Subcutaneous abdominal adipose tissue (tissue), 5 donors: ENCODE data around the gene TBC1D1.

Experiments used
- H3K27ac ChIP-seq: one replicate; pipeline ENCODE4 v1.7.0; 2013; ENCODE audit warnings: low read depth, mild to moderate bottlenecking, inconsistent platforms, low read length, moderate library complexity
- H3K27me3 ChIP-seq, 5 donors: one replicate each; pipeline ENCODE4 v1.7.0; 2013; ENCODE audit warnings: low read length in 5 of 5, inconsistent platforms in 1 of 5; ENCODE audit not compliant: control insufficient read depth in 5 of 5, insufficient read depth in 4 of 5
- H3K36me3 ChIP-seq, 5 donors: one replicate each; pipeline ENCODE4 v1.7.0; 2013; ENCODE audit warnings: low read length in 5 of 5; ENCODE audit not compliant: control insufficient read depth in 5 of 5, insufficient read depth in 5 of 5
- H3K4me1 ChIP-seq, 5 donors: one replicate each; pipeline ENCODE4 v1.7.0; 2013; ENCODE audit warnings: low read length in 5 of 5, mild to moderate bottlenecking in 3 of 5, moderate library complexity in 1 of 5; ENCODE audit not compliant: control insufficient read depth in 5 of 5, insufficient read depth in 5 of 5
- H3K4me3 ChIP-seq, 5 donors: one replicate each; pipeline ENCODE4 v1.7.0; 2013; ENCODE audit warnings: low read length in 5 of 5, low read depth in 1 of 5
- H3K9ac ChIP-seq, 5 donors: one replicate each; pipeline ENCODE4 v1.7.0; 2013; ENCODE audit warnings: low read length in 5 of 5, mild to moderate bottlenecking in 4 of 5, moderate library complexity in 3 of 5
- H3K9me3 ChIP-seq, 5 donors: one replicate each; pipeline ENCODE4 v1.7.0; 2013; ENCODE audit warnings: low read length in 5 of 5; ENCODE audit not compliant: control insufficient read depth in 5 of 5
- donor health status: healthy.
- donor health status: healthy.
- donor health status: healthy.
- donor health status: healthy.
- donor health status: healthy.

Gene TBC1D1

DNA sequence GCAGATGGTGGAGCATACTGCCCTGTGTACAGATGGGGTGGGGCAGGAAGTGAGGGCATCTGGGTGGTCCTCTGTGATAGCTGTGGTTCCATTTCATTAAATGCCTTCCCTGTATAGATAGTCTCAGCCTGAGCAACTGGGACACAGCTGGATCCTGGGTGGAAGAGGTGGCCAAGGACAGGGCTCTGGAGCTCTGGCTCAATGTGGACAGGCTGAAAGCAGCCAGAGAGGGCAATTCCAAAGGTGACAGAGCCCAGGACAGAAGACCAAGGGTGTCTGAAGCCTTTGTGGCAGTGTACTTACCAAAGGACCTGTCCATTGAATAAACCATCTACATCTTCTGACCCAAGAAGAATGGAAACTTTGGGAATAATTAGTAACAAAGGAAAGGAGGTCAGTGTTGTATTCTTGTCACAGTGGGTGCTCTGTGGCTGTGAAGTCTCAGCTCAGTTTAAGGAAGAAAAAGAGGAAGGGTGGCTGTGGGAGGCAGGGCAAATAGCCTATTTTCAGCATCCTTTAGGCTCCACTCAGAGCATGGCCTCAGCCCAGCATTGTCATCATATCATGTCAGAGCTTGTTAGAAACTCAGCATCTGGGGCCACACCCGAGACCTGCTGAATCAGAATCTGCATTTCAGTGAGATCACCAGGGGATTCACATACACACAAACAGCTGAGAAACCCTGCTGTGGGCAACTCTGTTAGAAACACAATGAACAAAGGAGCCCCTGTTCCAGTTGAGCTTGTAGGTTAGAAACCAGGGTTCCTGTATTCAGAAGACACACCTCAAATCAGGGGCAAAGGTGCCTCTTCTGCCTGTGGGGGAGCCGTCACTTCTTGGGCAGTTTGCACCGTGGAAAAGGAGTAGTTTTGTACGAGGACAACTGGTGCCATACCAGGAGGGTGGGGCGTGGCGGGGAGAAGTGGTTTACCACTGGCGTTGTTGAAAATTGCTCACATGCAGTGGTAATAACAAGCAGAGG, 237.9 kb downstream of the TBC1D1 start:
- H3K27ac ChIP-seq, result no peak overlapping the region
- peaks cover 0 to 25% (median 15%) of the 10 kb centered on the region in 5 donors for H3K36me3 ChIP-seq
- H3K9me3 ChIP-seq, result no peaks in the 10 kb centered on the region
- H3K4me3 ChIP-seq, result no peak overlapping the region
- H3K9ac ChIP-seq, result no peak overlapping the region
- H3K4me1 ChIP-seq, result peaks cover 2 to 20% (median 12%) of the 10 kb centered on the region in 5 donors
- H3K27me3 ChIP-seq, result peaks cover 0 to 2% (median 0%) of the 10 kb centered on the region in 5 donors

GRCh38 chr4:38129460-38130227, 238.8 kb downstream of the TBC1D1 start:
- Histone ChIP-seq H3K4me1 (peaks cover 2 to 20% (median 12%) of the 10 kb centered on the region in 5 donors), H3K4me3 (no peak overlapping the region), H3K9ac (no peak overlapping the region), H3K9me3 (no peaks in the 10 kb centered on the region), H3K27me3 (peaks cover 0 to 2% (median 0%) of the 10 kb centered on the region in 5 donors), H3K36me3 (peaks cover 0 to 31% (median 20%) of the 10 kb centered on the region in 5 donors), H3K27ac (no peak overlapping the region)

DNA sequence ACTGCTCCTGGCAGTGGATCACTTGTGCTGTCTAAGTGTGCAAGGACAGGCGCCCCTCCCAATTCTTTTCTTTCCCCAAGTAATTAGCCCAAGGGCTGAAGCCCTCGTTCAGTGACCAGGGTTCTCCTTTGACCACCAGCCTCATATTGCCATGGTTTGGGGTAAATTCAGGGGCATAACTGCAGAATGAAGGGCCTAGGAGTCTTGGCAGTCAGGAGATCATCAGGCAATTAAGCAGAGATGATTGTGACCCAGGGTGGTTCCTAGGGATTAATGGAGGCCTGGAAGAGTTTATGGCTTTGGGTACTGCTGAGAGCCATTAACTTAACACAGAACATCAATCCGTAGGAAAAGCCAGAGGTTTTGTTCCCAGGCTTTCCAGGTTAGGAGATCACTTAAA, 240.0 kb downstream of the TBC1D1 start:
- peaks cover 2 to 20% (median 12%) of the 10 kb centered on the region in 5 donors for H3K4me1 ChIP-seq

DNA sequence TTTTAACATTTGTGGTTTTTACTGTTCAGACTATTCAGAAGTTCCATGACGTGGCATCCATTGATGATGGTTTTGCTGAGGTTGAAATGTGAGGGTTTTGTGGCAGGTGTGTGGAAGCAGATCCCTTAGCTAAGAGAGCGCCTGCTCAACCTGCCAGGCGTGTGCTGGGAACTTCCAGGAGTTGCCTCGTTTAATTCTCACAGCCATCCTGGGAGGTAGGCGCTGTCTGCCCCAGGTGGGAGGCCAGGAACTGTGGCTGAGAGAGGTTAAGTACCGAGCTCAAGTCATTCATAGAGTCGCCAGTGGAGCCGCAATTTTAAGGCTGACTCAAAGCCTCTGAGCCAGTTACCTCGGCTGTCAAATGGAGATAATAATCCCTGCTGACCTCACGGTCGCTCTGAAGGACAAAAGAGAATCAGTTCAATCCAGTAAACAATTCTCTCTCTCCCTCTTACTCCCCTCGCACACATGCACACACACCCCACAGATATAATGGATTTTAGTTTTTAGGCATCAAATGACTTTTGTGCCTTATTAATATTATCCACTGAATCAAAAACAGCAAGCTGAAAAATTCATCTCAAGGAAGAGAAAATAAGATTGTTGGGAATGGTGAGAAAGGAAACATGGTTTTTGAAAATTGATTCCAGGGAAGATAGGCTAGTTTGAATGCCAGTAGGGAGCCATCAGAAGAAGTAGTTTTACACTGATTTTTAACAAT, 240.6 kb downstream of the TBC1D1 start:
- Histone ChIP-seq H3K27me3 (peaks cover 0 to 2% (median 0%) of the 10 kb centered on the region in 5 donors), H3K4me1 (peaks cover 2 to 20% (median 12%) of the 10 kb centered on the region in 5 donors), H3K36me3 (peaks cover 0 to 35% (median 19%) of the 10 kb centered on the region in 5 donors), H3K9ac (no peak overlapping the region), H3K4me3 (no peak overlapping the region), H3K27ac (peak overlapping the region; percentile 42), H3K9me3 (no peaks in the 10 kb centered on the region)

More for the DNA sequence above, 240.0 kb downstream of the TBC1D1 start:
- H3K27me3 ChIP-seq, result peaks cover 0 to 2% (median 0%) of the 10 kb centered on the region in 5 donors
- no peak overlapping the region for H3K4me3 ChIP-seq
- peaks cover 0 to 34% (median 23%) of the 10 kb centered on the region in 5 donors for H3K36me3 ChIP-seq
- no peak overlapping the region for H3K27ac ChIP-seq
- no peak overlapping the region for H3K9ac ChIP-seq
- H3K9me3 ChIP-seq, result no peaks in the 10 kb centered on the region

DNA sequence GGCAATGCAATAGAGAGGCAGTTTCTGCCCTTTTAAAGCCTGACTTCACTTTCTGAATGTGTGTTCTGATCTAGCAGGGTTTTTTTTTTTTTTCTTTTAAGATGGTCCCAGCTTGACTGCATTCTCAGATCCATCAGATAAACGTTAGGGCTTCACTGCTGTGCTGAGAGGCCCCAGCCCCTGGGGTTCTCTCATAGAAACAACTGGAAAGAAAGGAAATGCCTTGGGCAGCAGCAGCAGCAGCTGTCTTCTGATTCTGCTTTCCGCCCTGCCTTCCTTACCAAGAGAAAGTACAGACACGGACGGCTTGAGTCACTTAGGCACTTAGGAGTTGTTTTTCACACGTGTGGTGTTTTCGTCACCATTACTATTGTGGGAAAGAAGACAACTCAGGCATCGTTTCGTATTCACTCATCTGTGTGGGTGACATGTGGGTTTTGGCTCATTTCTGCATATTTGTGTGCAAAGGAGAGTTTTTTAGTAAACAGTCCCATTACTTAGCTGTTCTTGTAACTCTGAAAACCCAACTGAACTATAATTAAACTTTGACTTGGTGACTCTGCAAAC, 241.3 kb downstream of the TBC1D1 start:
- Histone ChIP-seq H3K9me3 (no peaks in the 10 kb centered on the region), H3K36me3 (peaks cover 0 to 36% (median 26%) of the 10 kb centered on the region in 5 donors), H3K27me3 (peaks cover 0 to 2% (median 0%) of the 10 kb centered on the region in 5 donors), H3K4me1 (peaks cover 2 to 20% (median 12%) of the 10 kb centered on the region in 5 donors), H3K27ac (peak overlapping the region; percentile 42), H3K4me3 (no peak overlapping the region), H3K9ac (peak overlapping the region in 1 of 5 donors; percentile 68)

DNA sequence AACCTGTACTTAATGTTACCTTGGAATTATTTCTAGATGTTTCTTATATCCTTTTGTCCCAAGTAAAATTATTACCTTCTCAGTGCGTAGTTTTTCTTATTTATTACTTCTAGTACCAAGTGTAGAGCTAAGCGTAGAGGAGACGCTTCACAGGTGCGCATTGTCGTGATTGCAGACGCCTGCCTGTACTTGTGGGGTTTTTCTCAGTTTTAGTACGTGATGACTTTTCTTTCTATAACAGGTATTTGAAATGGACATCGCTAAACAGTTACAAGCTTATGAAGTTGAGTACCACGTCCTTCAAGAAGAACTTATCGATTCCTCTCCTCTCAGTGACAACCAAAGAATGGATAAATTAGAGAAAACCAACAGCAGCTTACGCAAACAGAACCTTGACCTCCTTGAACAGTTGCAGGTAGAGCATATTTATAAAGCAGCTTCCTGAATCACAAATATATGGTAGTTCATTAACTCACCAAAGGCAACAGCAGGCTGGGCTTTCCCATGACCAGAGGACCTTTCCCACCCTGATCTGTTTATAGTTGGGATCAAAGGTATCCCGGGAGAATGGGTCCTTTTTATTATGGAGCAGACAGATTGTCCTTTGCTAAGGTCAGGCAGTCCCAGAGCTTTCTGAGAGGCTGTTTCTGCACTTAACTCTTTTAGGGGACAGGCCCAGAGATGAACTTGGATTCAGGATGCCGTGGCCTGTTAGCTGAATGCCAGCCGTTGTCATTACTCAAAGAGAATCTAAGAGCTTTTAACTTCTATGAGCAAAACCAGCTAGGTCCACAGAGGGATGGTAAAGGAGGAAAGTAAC, 242.2 kb downstream of the TBC1D1 start:
- Histone ChIP-seq H3K27ac (no peak overlapping the region), H3K9ac (no peak overlapping the region), H3K4me1 (peaks cover 2 to 20% (median 12%) of the 10 kb centered on the region in 5 donors), H3K9me3 (no peaks in the 10 kb centered on the region), H3K27me3 (peaks cover 0 to 2% (median 0%) of the 10 kb centered on the region in 5 donors), H3K36me3 (peaks cover 0 to 39% (median 32%) of the 10 kb centered on the region in 5 donors), H3K4me3 (no peak overlapping the region)

- Histone ChIP-seq H3K27me3 (peaks cover 0 to 2% (median 0%) of the 10 kb centered on the region in 5 donors), H3K4me3 (no peak overlapping the region), H3K36me3 (peaks cover 0 to 42% (median 39%) of the 10 kb centered on the region in 5 donors), H3K9ac (no peak overlapping the region), H3K27ac (no peak overlapping the region), H3K4me1 (peaks cover 0 to 20% (median 9%) of the 10 kb centered on the region in 5 donors), H3K9me3 (no peaks in the 10 kb centered on the region)
Observed at GRCh38 chr4:38133711-38134480, 243.0 kb downstream of the TBC1D1 start.

DNA sequence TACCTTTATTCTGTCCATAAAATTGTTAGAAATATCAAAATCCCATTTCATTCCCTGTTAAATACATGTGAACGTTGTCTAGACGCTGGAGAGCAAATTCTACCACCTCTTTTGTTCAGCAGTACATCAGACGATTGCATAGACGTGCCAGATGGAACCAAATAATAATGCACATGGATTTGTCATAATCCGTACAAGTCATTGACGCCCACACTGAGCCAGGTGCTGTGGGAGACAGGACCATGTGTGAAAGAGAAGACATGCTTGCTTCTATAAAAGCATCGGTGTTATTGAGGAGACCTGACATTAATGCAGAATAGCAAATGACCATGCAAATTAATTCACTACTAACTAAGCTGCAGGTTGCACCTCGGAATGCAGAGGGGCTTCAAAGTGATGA, 244.3 kb downstream of the TBC1D1 start:
- H3K4me3 ChIP-seq, result no peak overlapping the region
- H3K36me3 ChIP-seq, result peaks cover 0 to 54% (median 47%) of the 10 kb centered on the region in 5 donors
- H3K9me3 ChIP-seq, result no peaks in the 10 kb centered on the region
- H3K27ac ChIP-seq, result no peak overlapping the region
- H3K9ac ChIP-seq, result no peak overlapping the region
- peaks cover 0 to 9% (median 8%) of the 10 kb centered on the region in 5 donors for H3K4me1 ChIP-seq
- peaks cover 0 to 2% (median 0%) of the 10 kb centered on the region in 5 donors for H3K27me3 ChIP-seq
